GM12864 (cell line): ENCODE results near the gene PRKAR2B.

Source experiments
- DNase-seq: peaks from one replicate; pipeline ENCODE4 v3.0.0-alpha.2; 2011; ENCODE audit warnings: low read depth
- H3K4me3 ChIP-seq: 2 replicates; pipeline ENCODE4 v1.5.1; 2011; ENCODE audit warnings: mild to moderate bottlenecking, low read depth, low read length, control low read depth
- TF ChIP-seq, protein P1 (sequence below): IDR thresholded peaks from 2 replicates; pipeline ENCODE4 v1.5.1; 2011; ENCODE audit warnings: low read depth, mild to moderate bottlenecking, moderate library complexity, low read length, control low read depth, inconsistent platforms; ENCODE audit errors: missing control alignments

Gene PRKAR2B

DNA sequence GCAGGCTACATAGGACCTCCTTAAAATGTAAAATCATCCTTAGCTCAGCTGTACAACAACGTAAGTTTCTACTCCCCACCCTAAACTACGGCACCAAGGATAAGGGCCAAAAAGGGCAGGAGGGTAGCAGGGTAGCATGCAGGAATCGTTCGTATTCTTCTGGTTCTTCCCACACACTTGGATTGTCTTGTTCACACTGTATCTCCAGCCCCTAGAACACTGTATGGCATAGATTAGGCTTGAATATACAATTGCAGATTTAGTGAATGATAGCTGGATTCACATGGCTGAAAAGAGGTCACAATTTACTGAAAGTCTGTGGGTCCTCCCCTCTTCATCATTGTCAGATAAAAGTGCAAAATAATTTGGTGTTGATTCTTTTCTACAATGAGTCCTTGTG is 28.2 kb upstream of the PRKAR2B start:
- no peak overlapping the region for H3K4me3 ChIP-seq
- TF ChIP-seq, protein P1, sequence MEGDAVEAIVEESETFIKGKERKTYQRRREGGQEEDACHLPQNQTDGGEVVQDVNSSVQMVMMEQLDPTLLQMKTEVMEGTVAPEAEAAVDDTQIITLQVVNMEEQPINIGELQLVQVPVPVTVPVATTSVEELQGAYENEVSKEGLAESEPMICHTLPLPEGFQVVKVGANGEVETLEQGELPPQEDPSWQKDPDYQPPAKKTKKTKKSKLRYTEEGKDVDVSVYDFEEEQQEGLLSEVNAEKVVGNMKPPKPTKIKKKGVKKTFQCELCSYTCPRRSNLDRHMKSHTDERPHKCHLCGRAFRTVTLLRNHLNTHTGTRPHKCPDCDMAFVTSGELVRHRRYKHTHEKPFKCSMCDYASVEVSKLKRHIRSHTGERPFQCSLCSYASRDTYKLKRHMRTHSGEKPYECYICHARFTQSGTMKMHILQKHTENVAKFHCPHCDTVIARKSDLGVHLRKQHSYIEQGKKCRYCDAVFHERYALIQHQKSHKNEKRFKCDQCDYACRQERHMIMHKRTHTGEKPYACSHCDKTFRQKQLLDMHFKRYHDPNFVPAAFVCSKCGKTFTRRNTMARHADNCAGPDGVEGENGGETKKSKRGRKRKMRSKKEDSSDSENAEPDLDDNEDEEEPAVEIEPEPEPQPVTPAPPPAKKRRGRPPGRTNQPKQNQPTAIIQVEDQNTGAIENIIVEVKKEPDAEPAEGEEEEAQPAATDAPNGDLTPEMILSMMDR = no peak
- DNase-seq = no peak

DNA sequence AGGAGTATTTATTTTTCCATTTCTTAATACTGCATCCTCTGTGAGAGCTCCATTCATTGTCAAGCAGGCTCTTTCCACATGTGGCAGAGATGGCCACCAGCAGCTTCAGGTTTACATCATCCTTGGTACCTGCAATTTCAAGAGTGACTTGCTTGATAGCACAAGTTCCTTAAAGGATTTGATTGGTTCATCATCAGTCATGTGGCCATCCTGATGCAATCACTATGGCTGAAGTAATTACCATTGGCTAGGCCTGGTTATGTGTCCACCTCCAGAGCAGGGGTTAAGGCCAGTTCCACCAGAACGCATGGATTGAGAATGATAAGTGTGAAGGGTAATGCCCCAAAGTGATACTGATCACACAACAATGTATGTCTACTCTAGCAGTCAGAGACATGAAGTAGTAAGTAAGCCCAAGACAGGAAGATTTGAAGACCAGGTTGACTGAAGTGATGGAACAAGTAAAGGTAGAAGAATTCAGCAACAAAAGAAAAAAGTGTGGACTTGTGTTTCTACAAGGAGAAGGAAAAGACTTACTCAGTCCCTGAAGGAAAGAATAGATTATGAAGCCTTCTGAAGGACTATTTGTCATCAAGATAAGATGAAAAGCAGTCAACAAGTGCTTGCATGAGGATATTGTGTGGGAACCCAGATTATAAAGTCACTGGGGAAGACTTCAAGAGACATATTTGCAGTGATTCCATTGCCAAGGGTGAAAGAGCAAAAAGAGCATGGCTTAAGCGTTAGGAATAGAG is 26.4 kb upstream of the PRKAR2B start:
- DNase-seq = no peak
- TF ChIP-seq, protein P1 = no peak

DNA sequence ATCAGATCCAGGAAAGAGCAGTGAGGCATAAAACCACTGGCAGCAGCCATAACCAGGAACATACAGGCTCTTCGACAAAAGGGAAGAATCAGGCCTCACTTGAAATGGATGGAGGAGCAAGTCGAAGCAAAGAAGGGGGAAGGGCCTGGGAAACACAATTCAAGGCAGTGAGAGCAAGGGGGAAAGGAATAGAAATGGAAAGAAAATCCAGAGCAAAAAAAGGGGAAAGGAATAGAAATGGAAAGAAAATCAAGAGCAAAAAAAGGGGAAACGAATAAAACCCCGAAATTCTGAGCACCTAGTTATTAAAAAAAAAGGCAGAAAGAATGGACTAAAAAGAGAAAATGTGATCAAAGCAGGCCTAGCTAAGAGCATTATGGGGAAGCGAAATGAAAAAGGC is 24.1 kb upstream of the PRKAR2B start:
- TF ChIP-seq, protein P1 = no peak

More for the DNA sequence above, 26.4 kb upstream of the PRKAR2B start:
- no peak overlapping the region for H3K4me3 ChIP-seq

DNA sequence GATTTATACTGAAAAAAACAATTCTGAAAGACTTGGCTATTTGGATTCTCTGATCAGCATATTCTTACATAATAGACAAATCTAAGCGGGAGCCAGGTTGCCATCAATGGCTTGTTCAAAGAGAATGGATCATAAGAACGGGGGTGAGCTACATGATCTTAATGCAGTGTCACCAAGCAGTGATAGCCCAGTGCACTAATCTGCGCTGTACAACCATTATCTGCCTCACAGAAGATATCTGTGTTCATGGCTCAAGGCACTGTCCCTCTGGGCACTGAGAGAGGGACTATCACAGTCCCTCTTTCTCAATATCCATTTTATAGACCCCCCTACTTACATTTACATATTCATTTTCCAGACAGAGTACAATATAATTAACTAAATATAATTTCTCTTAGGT is 22.9 kb upstream of the PRKAR2B start:
- TF ChIP-seq, protein P1 = no peak
- H3K4me3 ChIP-seq = no peak overlapping the region
- no peak for DNase-seq

More for the DNA sequence above, 24.1 kb upstream of the PRKAR2B start:
- no peak overlapping the region for H3K4me3 ChIP-seq
- DNase-seq = no peak

DNA sequence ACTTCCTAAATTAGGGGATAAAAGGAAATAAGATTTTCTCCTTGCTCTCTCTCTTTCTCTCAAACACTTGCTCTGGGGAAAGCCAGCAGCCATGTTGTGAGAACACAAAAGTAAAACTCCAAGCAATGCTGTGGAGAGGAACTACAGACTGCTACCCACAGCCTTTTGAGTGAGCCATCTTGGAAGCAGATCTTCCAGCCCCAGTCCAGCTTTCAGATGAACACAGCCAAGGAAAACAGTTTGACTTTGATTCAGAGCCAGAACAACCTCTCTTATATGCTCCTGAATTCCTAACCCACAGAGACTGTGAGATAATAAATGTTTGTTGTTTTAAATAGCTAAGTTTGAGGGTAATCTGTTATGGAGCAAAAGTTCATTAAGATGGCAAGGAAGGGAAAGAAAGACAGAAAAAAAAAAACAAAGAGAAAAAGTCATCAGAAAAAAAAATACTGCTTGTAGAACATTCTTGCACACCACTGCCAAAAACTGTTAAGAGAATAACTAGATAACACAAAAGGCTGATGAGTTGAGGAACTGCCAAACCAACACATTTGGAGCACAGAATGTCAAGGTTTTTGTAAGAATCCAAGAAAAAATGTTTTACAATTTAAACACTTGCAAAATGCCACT is 20.9 kb upstream of the PRKAR2B start:
- H3K4me3 ChIP-seq = no peak overlapping the region
- TF ChIP-seq, protein P1 = no peak
- no peak for DNase-seq

DNA sequence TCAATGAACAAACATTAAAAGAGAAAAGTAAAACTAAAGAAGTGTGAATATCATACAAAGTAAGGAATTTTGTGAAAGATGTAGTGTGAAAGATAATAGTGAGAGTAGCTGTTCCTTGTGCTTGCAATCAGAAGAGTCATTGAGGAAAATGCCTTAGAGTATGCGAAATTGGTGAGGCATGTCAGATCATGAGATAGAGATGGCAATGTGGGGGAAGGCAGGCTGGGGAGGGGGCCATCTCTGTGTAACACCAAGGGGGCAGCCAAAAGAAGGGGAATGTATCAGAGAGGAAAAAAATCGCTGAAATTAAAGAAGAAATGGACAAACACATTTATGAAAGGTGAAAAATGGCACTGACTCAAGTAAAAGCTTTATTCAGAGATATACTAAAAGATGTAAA is 19.6 kb upstream of the PRKAR2B start:
- H3K4me3 ChIP-seq = no peak overlapping the region
- DNase-seq = no peak
- TF ChIP-seq, protein P1 = no peak

DNA sequence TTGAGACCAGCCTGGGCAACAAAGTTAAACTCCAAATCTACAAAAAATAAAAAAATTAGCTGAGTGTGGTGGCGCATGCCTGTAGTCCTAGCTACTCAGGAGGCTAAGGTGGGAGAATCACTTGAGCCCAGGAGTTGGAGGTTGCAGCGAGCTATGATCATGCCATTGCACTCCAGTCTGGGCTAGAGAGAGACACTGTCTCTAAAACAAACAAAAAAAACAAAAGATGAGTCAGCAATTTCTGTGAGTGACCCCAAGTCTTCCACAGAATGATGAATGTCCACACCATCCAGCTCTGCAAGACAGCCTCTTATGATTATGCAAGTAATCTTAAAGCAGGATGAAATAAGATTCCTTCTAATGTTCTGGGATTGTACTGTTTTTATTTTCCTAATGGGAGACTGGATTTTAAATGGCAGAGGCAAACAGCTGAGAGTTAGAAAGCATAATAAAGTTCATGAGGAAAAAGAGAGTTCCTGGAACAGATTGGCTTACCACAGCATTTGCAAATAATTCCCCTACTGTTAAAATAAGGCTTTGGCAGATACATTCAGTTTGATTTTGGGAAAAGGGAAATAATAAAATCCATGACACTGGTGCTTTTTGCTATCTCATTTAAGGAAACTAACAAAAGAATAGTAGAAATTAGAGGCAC is 18.9 kb upstream of the PRKAR2B start:
- no peak for DNase-seq
- TF ChIP-seq, protein P1 = no peak
- no peak overlapping the region for H3K4me3 ChIP-seq
